Measurements from ENCODE around the gene NRAP.

DNA sequence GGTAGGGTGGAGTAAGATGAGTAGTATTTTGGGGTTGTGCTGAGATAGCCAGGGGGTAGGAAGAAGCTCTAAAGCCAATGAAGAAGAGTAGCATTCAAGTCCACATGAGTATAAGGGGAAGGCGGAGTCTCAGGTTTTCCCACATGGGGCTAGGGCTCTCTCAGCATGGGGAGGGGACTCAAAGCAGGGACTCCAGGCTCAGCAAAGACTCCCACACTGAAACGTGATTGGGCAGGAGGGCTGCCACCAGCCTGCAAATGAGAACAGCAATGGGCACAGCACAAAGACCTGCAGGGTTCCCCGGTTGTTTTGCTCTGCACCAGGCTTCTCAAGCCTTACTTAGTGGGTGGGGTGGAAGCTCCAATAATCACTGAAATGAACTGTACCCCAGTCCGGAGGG lies 1.5 kb upstream of the NRAP start:
- TF ChIP-seq EGR1 (IDR thresholded peaks at IDR 0.05; ENCODE audit: low read depth in 2 of 2) (no peak), RAD21 (IDR thresholded peaks at IDR 0.05) (no peak), YY1 (IDR thresholded peaks at IDR 0.05) (no peak), TAF1 (conservative IDR thresholded peaks at IDR 0.05) (no peak), FOXA1 (IDR thresholded peaks at IDR 0.05) (no peak), JUND (IDR thresholded peaks at IDR 0.05) (no peak), GABPA (IDR thresholded peaks at IDR 0.05 in 1 of 2, conservative IDR thresholded peaks at IDR 0.05 in 1 of 2) (no peak), RXRA (IDR thresholded peaks at IDR 0.05) (no peak), HNF4G (IDR thresholded peaks at IDR 0.05) (no peak), SP1 (IDR thresholded peaks at IDR 0.05) (no peak)
- TF ChIP-seq, protein P1, sequence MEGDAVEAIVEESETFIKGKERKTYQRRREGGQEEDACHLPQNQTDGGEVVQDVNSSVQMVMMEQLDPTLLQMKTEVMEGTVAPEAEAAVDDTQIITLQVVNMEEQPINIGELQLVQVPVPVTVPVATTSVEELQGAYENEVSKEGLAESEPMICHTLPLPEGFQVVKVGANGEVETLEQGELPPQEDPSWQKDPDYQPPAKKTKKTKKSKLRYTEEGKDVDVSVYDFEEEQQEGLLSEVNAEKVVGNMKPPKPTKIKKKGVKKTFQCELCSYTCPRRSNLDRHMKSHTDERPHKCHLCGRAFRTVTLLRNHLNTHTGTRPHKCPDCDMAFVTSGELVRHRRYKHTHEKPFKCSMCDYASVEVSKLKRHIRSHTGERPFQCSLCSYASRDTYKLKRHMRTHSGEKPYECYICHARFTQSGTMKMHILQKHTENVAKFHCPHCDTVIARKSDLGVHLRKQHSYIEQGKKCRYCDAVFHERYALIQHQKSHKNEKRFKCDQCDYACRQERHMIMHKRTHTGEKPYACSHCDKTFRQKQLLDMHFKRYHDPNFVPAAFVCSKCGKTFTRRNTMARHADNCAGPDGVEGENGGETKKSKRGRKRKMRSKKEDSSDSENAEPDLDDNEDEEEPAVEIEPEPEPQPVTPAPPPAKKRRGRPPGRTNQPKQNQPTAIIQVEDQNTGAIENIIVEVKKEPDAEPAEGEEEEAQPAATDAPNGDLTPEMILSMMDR (IDR thresholded peaks at IDR 0.05; ENCODE audit: low read depth, low read length, missing input control) = no peak
- TF ChIP-seq, protein P2, sequence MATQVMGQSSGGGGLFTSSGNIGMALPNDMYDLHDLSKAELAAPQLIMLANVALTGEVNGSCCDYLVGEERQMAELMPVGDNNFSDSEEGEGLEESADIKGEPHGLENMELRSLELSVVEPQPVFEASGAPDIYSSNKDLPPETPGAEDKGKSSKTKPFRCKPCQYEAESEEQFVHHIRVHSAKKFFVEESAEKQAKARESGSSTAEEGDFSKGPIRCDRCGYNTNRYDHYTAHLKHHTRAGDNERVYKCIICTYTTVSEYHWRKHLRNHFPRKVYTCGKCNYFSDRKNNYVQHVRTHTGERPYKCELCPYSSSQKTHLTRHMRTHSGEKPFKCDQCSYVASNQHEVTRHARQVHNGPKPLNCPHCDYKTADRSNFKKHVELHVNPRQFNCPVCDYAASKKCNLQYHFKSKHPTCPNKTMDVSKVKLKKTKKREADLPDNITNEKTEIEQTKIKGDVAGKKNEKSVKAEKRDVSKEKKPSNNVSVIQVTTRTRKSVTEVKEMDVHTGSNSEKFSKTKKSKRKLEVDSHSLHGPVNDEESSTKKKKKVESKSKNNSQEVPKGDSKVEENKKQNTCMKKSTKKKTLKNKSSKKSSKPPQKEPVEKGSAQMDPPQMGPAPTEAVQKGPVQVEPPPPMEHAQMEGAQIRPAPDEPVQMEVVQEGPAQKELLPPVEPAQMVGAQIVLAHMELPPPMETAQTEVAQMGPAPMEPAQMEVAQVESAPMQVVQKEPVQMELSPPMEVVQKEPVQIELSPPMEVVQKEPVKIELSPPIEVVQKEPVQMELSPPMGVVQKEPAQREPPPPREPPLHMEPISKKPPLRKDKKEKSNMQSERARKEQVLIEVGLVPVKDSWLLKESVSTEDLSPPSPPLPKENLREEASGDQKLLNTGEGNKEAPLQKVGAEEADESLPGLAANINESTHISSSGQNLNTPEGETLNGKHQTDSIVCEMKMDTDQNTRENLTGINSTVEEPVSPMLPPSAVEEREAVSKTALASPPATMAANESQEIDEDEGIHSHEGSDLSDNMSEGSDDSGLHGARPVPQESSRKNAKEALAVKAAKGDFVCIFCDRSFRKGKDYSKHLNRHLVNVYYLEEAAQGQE (IDR thresholded peaks at IDR 0.05) = no peak
- TF ChIP-seq, protein P3, sequence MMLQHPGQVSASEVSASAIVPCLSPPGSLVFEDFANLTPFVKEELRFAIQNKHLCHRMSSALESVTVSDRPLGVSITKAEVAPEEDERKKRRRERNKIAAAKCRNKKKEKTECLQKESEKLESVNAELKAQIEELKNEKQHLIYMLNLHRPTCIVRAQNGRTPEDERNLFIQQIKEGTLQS (IDR thresholded peaks at IDR 0.05) = no peak

Measured in liver (tissue), 3 donors.